ENCODE results near the gene POLR2M. TPM values are rescaled to one million over a fixed set of nuclear protein-coding genes. Genes with fewer than 3 reads are reported as not detected.

Gene POLR2M
- total RNA-seq, 4 donors from 2014 or later: 35.6 to 369 (median 145) TPM

DNA sequence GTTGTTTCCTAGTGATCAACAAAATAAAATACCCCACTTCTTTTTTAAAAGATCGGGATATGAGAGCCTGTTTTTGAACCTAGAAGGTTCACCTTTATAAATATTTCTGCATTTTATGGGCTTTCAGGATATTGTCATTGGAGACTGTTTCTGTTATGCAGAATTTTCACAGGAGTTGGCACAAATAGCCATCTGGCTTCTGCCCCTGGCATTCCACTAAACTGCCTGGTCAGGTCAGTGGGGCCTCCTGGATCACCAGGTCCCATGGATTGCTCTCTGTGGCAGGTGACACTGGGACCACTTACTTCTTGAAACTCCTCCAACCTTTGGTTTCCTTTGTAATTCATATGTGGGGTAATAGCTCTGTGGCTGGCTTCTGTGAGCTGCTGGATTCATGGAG, 25.5 kb upstream of the POLR2M start:
- TF ChIP-seq CTCF (IDR thresholded peaks at IDR 0.05; ENCODE audit: low read depth): no peak

DNA sequence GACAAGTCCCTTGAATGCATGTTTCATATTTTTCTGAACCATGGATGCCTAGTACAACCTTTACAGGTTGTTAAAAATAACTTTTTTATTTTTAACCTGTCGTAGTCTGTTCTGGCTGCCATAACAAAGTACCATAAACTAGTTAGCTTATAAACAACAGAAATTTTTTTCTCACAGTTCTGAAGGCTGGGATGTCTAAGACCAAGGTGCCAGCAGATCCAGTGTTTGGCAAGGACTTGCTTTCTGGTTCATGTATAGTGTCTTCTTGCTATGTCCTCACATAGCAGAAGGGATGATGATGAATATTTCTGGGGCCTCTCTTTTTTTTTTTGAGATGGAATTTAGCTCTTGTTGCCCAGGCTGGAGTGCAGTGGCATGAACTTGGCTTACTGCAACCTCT, 23.0 kb upstream of the POLR2M start:
- no peak for TF ChIP-seq CTCF (IDR thresholded peaks at IDR 0.05; ENCODE audit: low read depth)

- TF ChIP-seq CTCF (IDR thresholded peaks at IDR 0.05; ENCODE audit: low read depth): no peak
Observed at GRCh38 chr15:57684491-57685151, 21.9 kb upstream of the POLR2M start.

DNA sequence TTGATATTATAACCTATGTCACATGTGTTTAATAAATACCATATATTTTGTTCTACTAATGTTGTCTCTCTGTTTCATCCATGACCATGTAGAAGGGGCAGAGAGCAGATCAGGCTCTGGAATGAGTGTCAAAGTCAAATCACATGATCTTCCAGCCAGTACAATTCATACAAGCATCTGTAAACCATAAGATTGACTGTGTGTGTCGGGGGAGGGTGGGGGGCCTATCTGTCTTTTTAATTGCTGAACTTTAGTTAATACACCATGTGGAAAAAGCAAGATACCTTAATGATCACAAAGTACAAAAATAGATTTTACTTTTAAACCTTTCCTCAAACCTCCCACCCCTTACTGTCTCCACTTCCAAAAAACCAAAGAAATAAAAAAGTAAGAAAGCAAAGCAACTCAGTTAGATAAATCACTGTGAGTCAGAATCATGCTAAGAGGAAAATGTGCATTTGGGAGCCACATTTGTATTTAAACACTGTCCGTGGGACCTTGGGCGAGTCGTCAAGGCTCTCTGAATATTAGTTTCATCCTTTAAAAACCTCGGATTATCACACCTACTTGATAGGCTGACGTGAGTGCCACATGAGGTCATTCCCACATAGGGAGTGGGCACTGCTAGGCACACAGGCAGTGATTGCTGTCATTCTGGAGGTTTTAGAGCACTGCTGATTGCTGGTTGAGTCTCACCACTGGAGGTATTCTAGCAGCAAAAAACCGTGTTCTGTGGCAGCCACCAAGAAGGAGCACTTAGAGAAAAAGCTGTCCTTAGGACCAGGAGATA, 21.0 kb upstream of the POLR2M start:
- no peak for TF ChIP-seq CTCF (IDR thresholded peaks at IDR 0.05; ENCODE audit: low read depth)

GRCh38 chr15:57686657-57687056, 19.9 kb upstream of the POLR2M start:
- TF ChIP-seq CTCF (IDR thresholded peaks at IDR 0.05; ENCODE audit: low read depth): no peak

GRCh38 chr15:57690341-57690966, 16.1 kb upstream of the POLR2M start:
- TF ChIP-seq CTCF (IDR thresholded peaks at IDR 0.05; ENCODE audit: low read depth): no peak

DNA sequence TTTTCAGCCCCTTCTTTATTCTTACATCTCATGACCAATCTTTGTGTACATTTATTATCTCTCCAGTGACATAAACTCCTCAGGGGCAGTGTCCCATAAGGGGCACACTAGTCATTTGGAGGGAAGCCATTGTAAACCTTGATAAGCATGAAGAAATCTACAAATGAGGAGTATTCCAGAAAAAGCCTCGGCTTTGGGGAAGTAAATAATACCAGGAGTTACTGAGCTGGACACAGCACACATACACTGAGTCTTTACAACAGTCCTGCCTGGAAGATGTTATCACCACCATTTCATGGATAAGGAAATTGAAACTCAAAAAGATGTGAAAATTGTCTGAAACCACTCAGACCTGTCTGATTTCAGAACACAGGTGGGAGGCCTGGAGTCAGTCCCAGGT, 15.4 kb upstream of the POLR2M start:
- no peak for TF ChIP-seq CTCF (IDR thresholded peaks at IDR 0.05; ENCODE audit: low read depth)

Measured in subcutaneous adipose tissue (tissue), 4 donors.